AG04450 (cell line): ENCODE results near the gene BEND3. TPM values are rescaled to one million over a fixed set of nuclear protein-coding genes. Genes with fewer than 3 reads are reported as not detected.
"Not testable (repeated sequence)": the region's sequence is repeated elsewhere in the genome, so short reads cannot be mapped to it uniquely, and the experiment has no call there.

ENCODE experiments used
- CTCF ChIA-PET: fragments of 300-600, 350-600 bp; formaldehyde crosslinking; extraction: SDS; loops from one replicate; lab custom pipeline; 2022; ENCODE audit warnings: antibody characterized with exemption, inconsistent platforms; lab: Charles Lee
- POLR2A ChIA-PET: fragments of 350-600 bp; formaldehyde crosslinking; extraction: SDS; loops from one replicate; lab custom pipeline; 2021; ENCODE audit warnings: antibody characterized with exemption, inconsistent platforms; lab: Yijun Ruan, JAX
- DNase-seq: peaks from one replicate; pipeline ENCODE4 v3.0.0-alpha.2; 2011; ENCODE audit warnings: low read depth, low spot score
- H3K27ac ChIP-seq: one replicate; pipeline ENCODE4 v1.5.1; 2012; ENCODE audit warnings: low read depth, low read length, control low read depth
- H3K27me3 ChIP-seq: one replicate; pipeline ENCODE4 v1.6.0; 2012; ENCODE audit warnings: low read length; ENCODE audit not compliant: control insufficient read depth, insufficient read depth
- H3K4me3 ChIP-seq: 2 replicates; pipeline ENCODE4 v1.5.1; 2011; ENCODE audit warnings: mild to moderate bottlenecking, low read depth, low read length, control low read depth
- H3K9me3 ChIP-seq: 2 replicates; pipeline ENCODE4 v1.5.1; 2012; ENCODE audit warnings: low read length; ENCODE audit not compliant: control insufficient read depth, insufficient read depth
- CTCF ChIP-seq: IDR thresholded peaks from 2 replicates; pipeline ENCODE4 v1.5.1; 2011; ENCODE audit warnings: low read depth, low read length, control low read depth, inconsistent platforms
- polyA plus RNA-seq: library from polyadenylated mRNA; depleted of rRNA; stranded (reverse); fragments of >200 nt; gene quantifications from 2 replicates; pipeline ENCODE4 v1.2.3, GENCODE V29; 2011

The BEND3 gene
- polyA plus RNA-seq, 1 experiment: 0.81 TPM

GRCh38 chr6:107121964-107122495, 6.7 kb upstream of the BEND3 start:
- Histone ChIP-seq H3K27me3 (peaks cover 5% of the 10 kb centered on the region), H3K9me3 (no peaks in the 10 kb centered on the region; the same call in 1 of the 2 replicates), H3K4me3 (no peak overlapping the region), H3K27ac (no peak overlapping the region)
- POLR2A ChIA-PET: no interaction called here
- TF ChIP-seq CTCF: no peak
- CTCF ChIA-PET: interaction anchor here (1.0 kb wide), 1 partner anchor 10 kb away, joined by 3 read pairs; no protein-coding TSS in a partner anchor
- DNase-seq: no peak

GRCh38 chr6:107121266-107121665, 6.0 kb upstream of the BEND3 start:
- ChIA-PET CTCF (interaction anchor here (1.0 kb wide), 1 partner anchor 11 kb away, joined by 3 read pairs; no protein-coding TSS in a partner anchor), POLR2A (no interaction called here)
- Histone ChIP-seq H3K9me3 (no peaks in the 10 kb centered on the region), H3K27me3 (peaks cover 4% of the 10 kb centered on the region), H3K27ac (no peak overlapping the region), H3K4me3 (no peak overlapping the region)
- no peak for DNase-seq
- no peak for TF ChIP-seq CTCF

- POLR2A ChIA-PET: no interaction called here
- Histone ChIP-seq H3K9me3 (no peaks in the 10 kb centered on the region), H3K27me3 (peaks cover 6% of the 10 kb centered on the region), H3K27ac (no peak overlapping the region), H3K4me3 (no peak overlapping the region)
- CTCF ChIA-PET: interaction anchor here (0.6 kb wide), 1 partner anchor 651 kb away, joined by 3 read pairs; no protein-coding TSS in a partner anchor
- DNase-seq: no peak
- TF ChIP-seq CTCF: no peak
These were observed 5.1 kb upstream of the BEND3 start for GRCh38 chr6:107120404-107120803.

- ChIA-PET CTCF (no interaction called here), POLR2A (interaction anchor here (0.7 kb wide), 1 partner anchor 793 kb away, joined by 7 read pairs; no protein-coding TSS in a partner anchor)
- H3K27ac ChIP-seq: no peak overlapping the region
These were observed 3.7 kb upstream of the BEND3 start for GRCh38 chr6:107118976-107119375.

GRCh38 chr6:107118540-107118939, 3.2 kb upstream of the BEND3 start:
- H3K27ac ChIP-seq, H3K27me3 ChIP-seq, H3K9me3 ChIP-seq, H3K4me3 ChIP-seq, DNase-seq, POLR2A ChIA-PET: not testable (repeated sequence)
- CTCF ChIA-PET: interaction anchor here (1.4 kb wide), 1 partner anchor 730 kb away, joined by 4 read pairs; no protein-coding TSS in a partner anchor

More at GRCh38 chr6:107118976-107119375, 3.7 kb upstream of the BEND3 start:
- H3K9me3 ChIP-seq: no peaks in the 10 kb centered on the region
- no peak for TF ChIP-seq CTCF
- peaks cover 6% of the 10 kb centered on the region for H3K27me3 ChIP-seq
- H3K4me3 ChIP-seq: no peak overlapping the region
- no peak for DNase-seq
